ENCODE data around the gene KIAA0586. TPM values are rescaled to one million over a fixed set of nuclear protein-coding genes. Genes with fewer than 3 reads are reported as not detected.

Gene KIAA0586
- total and polyA plus RNA-seq, 9 of the 15 experiments (the other 6 are each of a cell fraction or from before 2014, with no cell fraction given) = 11.2 to 30.9 (median 22.6) TPM

- no peak for TF ChIP-seq CTCFL (IDR thresholded peaks at IDR 0.05; ENCODE audit: borderline replicate concordance, insufficient read depth, low read depth, low read length, poor library complexity, severe bottlenecking)
These were observed 36.7 kb upstream of the KIAA0586 start (continued) for GRCh38 chr14:58390830-58391229.

DNA sequence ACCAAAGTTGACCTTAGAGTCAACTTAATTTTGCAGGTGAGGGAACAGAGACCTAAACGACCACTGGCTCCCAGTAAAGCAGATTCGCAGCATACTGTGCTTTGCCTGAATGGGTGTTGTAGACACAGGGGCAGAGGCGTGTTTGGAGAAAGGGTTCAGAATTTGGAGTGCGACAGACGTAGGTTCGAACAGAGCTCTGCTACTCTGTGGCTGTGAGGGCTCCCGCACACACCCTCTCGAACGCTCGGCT is 32.0 kb upstream of the KIAA0586 start:
- in situ Hi-C loops (cut with MboI) = no loop called here
- POLR2A ChIA-PET = no interaction called here
- intact Hi-C loops (cut with micrococcal nuclease) = no loop called here

More for the DNA sequence above, 32.0 kb upstream of the KIAA0586 start:
- WGBS (ENCODE audit: insufficient coverage, low coverage, missing lambda C conversion rate) = 46% methylated on average over 10 of the region's 10 CpGs
- CTCF ChIA-PET (ENCODE audit: low intra/inter-chr PET ratio) = interaction anchor here (0.6 kb wide), 1 partner anchor 287 kb away, joined by 3 read pairs; no protein-coding TSS in a partner anchor
- H3K36me3 ChIP-seq (ENCODE audit: control insufficient read depth, insufficient read depth, low read length) = no peaks in the 10 kb centered on the region
- FAIRE-seq (no peak), DNase-seq (ENCODE audit: extremely low read depth in 1 of 4, low spot score in 3 of 4) (no peak), ATAC-seq (no peak)
- no peaks in the 10 kb centered on the region for H3K27me3 ChIP-seq (ENCODE audit: control insufficient read depth in 2 of 2, insufficient read depth in 2 of 2, low read length in 2 of 2)
- peak overlapping the region; percentile 96 for H2AFZ ChIP-seq (ENCODE audit: low read depth, low read length)
- TF ChIP-seq CC2D1A (IDR thresholded peaks at IDR 0.05) = peak; percentile 41; the same call in 1 of the 2 replicates
- TF ChIP-seq, protein P1, sequence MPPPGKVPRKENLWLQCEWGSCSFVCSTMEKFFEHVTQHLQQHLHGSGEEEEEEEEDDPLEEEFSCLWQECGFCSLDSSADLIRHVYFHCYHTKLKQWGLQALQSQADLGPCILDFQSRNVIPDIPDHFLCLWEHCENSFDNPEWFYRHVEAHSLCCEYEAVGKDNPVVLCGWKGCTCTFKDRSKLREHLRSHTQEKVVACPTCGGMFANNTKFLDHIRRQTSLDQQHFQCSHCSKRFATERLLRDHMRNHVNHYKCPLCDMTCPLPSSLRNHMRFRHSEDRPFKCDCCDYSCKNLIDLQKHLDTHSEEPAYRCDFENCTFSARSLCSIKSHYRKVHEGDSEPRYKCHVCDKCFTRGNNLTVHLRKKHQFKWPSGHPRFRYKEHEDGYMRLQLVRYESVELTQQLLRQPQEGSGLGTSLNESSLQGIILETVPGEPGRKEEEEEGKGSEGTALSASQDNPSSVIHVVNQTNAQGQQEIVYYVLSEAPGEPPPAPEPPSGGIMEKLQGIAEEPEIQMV (tag; conservative IDR thresholded peaks at IDR 0.05; ENCODE audit: low read depth) = peak; percentile 84
- no peak for TF ChIP-seq RUNX1 (IDR thresholded peaks at IDR 0.05; ENCODE audit: low read depth)
- TF ChIP-seq, protein P2, sequence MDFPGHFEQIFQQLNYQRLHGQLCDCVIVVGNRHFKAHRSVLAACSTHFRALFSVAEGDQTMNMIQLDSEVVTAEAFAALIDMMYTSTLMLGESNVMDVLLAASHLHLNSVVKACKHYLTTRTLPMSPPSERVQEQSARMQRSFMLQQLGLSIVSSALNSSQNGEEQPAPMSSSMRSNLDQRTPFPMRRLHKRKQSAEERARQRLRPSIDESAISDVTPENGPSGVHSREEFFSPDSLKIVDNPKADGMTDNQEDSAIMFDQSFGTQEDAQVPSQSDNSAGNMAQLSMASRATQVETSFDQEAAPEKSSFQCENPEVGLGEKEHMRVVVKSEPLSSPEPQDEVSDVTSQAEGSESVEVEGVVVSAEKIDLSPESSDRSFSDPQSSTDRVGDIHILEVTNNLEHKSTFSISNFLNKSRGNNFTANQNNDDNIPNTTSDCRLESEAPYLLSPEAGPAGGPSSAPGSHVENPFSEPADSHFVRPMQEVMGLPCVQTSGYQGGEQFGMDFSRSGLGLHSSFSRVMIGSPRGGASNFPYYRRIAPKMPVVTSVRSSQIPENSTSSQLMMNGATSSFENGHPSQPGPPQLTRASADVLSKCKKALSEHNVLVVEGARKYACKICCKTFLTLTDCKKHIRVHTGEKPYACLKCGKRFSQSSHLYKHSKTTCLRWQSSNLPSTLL (IDR thresholded peaks at IDR 0.05) = peak; percentile 84
- H3K27ac ChIP-seq (ENCODE audit: extremely low read depth, low read depth, low read length) = no peak overlapping the region
- peak overlapping the region; percentile 11; the same call in 1 of the 2 replicates for H3K4me3 ChIP-seq
- H3K9me3 ChIP-seq (replicated peaks; ENCODE audit: control insufficient read depth, insufficient read depth, low read depth, low read length) = no peaks in the 10 kb centered on the region
- H3K9me1 ChIP-seq (ENCODE audit: control insufficient read depth, insufficient read depth, low read length) = no peaks in the 10 kb centered on the region
- H3K79me2 ChIP-seq (ENCODE audit: control insufficient read depth, insufficient read depth, low read length) = no peaks in the 10 kb centered on the region
- no TSS peak for BruUV-seq (replicated peaks)
- H3K4me2 ChIP-seq (ENCODE audit: insufficient read depth, low read length) = peak overlapping the region; percentile 62
- H3K9ac ChIP-seq (ENCODE audit: insufficient read depth in 1 of 2, low read depth in 2 of 2, low read length in 2 of 2) = peak overlapping the region; percentile 37 to 72; a peak in 3 of 4 replicates
- H4K20me1 ChIP-seq (replicated peaks; ENCODE audit: control insufficient read depth, insufficient read depth, low read length) = no peaks in the 10 kb centered on the region
- peaks cover 0 to 9% of the 10 kb centered on the region in 2 experiments; a peak in 3 of 5 replicates for H3K4me1 ChIP-seq (replicated peaks in 1 of 2; ENCODE audit: control insufficient read depth in 2 of 2, insufficient read depth in 2 of 2, low read length in 2 of 2)
